Upper lobe of right lung (tissue), 1 donor: ENCODE measurements around the gene BORCS8. TPM values are rescaled to one million over a fixed set of nuclear protein-coding genes. Genes with fewer than 3 reads are reported as not detected.

Experiments
- ATAC-seq: fragments of 200-7000 bp; cut with Tn5 transposase; one replicate; pipeline ENCODE4 v1.9.1; 2020; ENCODE audit warnings: mild to moderate bottlenecking, moderate library complexity
- DNase-seq: peaks from one replicate; pipeline ENCODE4 v3.0.0-alpha.2; 2020
- H3K27ac ChIP-seq: fragments of 200-600 bp; one replicate; pipeline ENCODE4 v1.8.0; 2022
- H3K27me3 ChIP-seq: fragments of 200-600 bp; one replicate; pipeline ENCODE4 v1.8.0; 2022; ENCODE audit warnings: mild to moderate bottlenecking
- H3K36me3 ChIP-seq: fragments of 200-600 bp; one replicate; pipeline ENCODE4 v1.8.0; 2022
- H3K4me1 ChIP-seq: fragments of 200-600 bp; one replicate; pipeline ENCODE4 v1.8.0; 2022
- H3K4me3 ChIP-seq: fragments of 200-600 bp; one replicate; pipeline ENCODE4 v1.8.0; 2022; ENCODE audit warnings: mild to moderate bottlenecking
- H3K9me3 ChIP-seq: fragments of 200-600 bp; one replicate; pipeline ENCODE4 v1.8.0; 2022
- CTCF ChIP-seq: fragments of 200-600 bp; IDR thresholded peaks from one replicate; pipeline ENCODE4 v1.8.0; 2022; ENCODE audit warnings: antibody characterized with exemption
- intact Hi-C: fragments of 100-400 bp; cut with DNase I; formaldehyde crosslinking; loops from one replicate; pipeline ENCODE4 v1.11.0; 2022
- total RNA-seq: library from RNA; stranded (reverse); fragmentation: NEBNext Ultra II Directional; extraction: Animal tissue kit (Norgen Biotek cat#: 25700); gene quantifications from one replicate; pipeline ENCODE4 v1.2.1, GENCODE V29; 2021
- donor health status: DM: no; HTN: yes; CAD: no; lungs with severe emphysema.

BORCS8 gene
- total RNA-seq, 1 donor from 2014 or later: 24.8 TPM

GRCh38 chr19:19146865-19147264, 45.1 kb downstream of the BORCS8 start:
- no peak overlapping the region for H3K27ac ChIP-seq
- no peak for ATAC-seq
- intact Hi-C loops: no loop called here
- H3K9me3 ChIP-seq: no peaks in the 10 kb centered on the region
- no peaks in the 10 kb centered on the region for H3K27me3 ChIP-seq
- TF ChIP-seq CTCF: no peak
- DNase-seq: no peak
- H3K36me3 ChIP-seq: peaks cover 15% of the 10 kb centered on the region
- no peak overlapping the region for H3K4me3 ChIP-seq
- H3K4me1 ChIP-seq: peaks cover 4% of the 10 kb centered on the region

GRCh38 chr19:19145684-19146608, 46.0 kb downstream of the BORCS8 start:
- Histone ChIP-seq H3K27ac (no peak overlapping the region), H3K4me3 (no peak overlapping the region), H3K4me1 (peaks cover 4% of the 10 kb centered on the region), H3K9me3 (no peaks in the 10 kb centered on the region), H3K36me3 (peaks cover 15% of the 10 kb centered on the region), H3K27me3 (no peaks in the 10 kb centered on the region)
- peak; percentile 90 for TF ChIP-seq CTCF
- DNase-seq: peak; percentile 89
- intact Hi-C loops: no loop called here
- peak; percentile 89 for ATAC-seq

GRCh38 chr19:19145281-19145680, 46.7 kb downstream of the BORCS8 start:
- Histone ChIP-seq H3K36me3 (peaks cover 15% of the 10 kb centered on the region), H3K27ac (no peak overlapping the region), H3K4me3 (no peak overlapping the region), H3K9me3 (no peaks in the 10 kb centered on the region), H3K4me1 (peaks cover 4% of the 10 kb centered on the region), H3K27me3 (no peaks in the 10 kb centered on the region)
- no peak for TF ChIP-seq CTCF
- ATAC-seq (peak; percentile 2), DNase-seq (no peak)
- intact Hi-C loops: no loop called here

- DNase-seq: no peak
- Histone ChIP-seq H3K4me1 (peaks cover 14% of the 10 kb centered on the region), H3K27ac (no peak overlapping the region), H3K9me3 (no peaks in the 10 kb centered on the region), H3K36me3 (no peaks in the 10 kb centered on the region), H3K4me3 (no peak overlapping the region), H3K27me3 (no peaks in the 10 kb centered on the region)
- ATAC-seq: no peak
- no peak for TF ChIP-seq CTCF
- intact Hi-C loops: no loop called here
These were observed 49.6 kb downstream of the BORCS8 start for GRCh38 chr19:19142347-19142746.

- ATAC-seq (no peak), DNase-seq (no peak)
- Histone ChIP-seq H3K27ac (no peak overlapping the region), H3K9me3 (no peaks in the 10 kb centered on the region), H3K36me3 (no peaks in the 10 kb centered on the region), H3K4me1 (peaks cover 12% of the 10 kb centered on the region), H3K4me3 (no peak overlapping the region), H3K27me3 (no peaks in the 10 kb centered on the region)
- intact Hi-C loops: no loop called here
- no peak for TF ChIP-seq CTCF
These were observed 51.5 kb downstream of the BORCS8 start for GRCh38 chr19:19140476-19140875.
